Brain microvascular endothelial cell (primary cell): ENCODE data around the gene PLEKHO1.

Source experiments
- DNase-seq: peaks from one replicate; pipeline ENCODE4 v3.0.0-alpha.2; 2020
- H3K27ac ChIP-seq: fragments of 250-450 bp; sonication (Bioruptor Pico); 2 replicates; pipeline ENCODE4 v1.5.1; 2020; ENCODE audit warnings: mild to moderate bottlenecking, moderate library complexity
- H3K27me3 ChIP-seq: fragments of 250-450 bp; sonication (Bioruptor Pico); replicated peaks from 2 replicates; pipeline ENCODE4 v1.5.1; 2020; ENCODE audit warnings: mild to moderate bottlenecking
- H3K36me3 ChIP-seq: fragments of 250-450 bp; sonication (Bioruptor Pico); replicated peaks from 2 replicates; pipeline ENCODE4 v1.5.1; 2020; ENCODE audit warnings: mild to moderate bottlenecking
- H3K4me3 ChIP-seq: 2 replicates; pipeline ENCODE4 v1.5.1; 2011; ENCODE audit warnings: low read depth, mild to moderate bottlenecking, control low read depth, low read length, moderate library complexity
- in situ Hi-C: cut with HindIII; loops from 2 replicates; pipeline ENCODE4 v1.10.0; 2017; ENCODE audit warnings: low sequenced_read_pairs, low pct_ligation_motif_present
- TF ChIP-seq, protein P1 (sequence below): IDR thresholded peaks from 2 replicates; pipeline ENCODE4 v1.5.1; 2011; ENCODE audit warnings: low read depth, mild to moderate bottlenecking, moderate library complexity, low read length, control low read depth, inconsistent platforms; ENCODE audit errors: missing control alignments

Gene PLEKHO1

DNA sequence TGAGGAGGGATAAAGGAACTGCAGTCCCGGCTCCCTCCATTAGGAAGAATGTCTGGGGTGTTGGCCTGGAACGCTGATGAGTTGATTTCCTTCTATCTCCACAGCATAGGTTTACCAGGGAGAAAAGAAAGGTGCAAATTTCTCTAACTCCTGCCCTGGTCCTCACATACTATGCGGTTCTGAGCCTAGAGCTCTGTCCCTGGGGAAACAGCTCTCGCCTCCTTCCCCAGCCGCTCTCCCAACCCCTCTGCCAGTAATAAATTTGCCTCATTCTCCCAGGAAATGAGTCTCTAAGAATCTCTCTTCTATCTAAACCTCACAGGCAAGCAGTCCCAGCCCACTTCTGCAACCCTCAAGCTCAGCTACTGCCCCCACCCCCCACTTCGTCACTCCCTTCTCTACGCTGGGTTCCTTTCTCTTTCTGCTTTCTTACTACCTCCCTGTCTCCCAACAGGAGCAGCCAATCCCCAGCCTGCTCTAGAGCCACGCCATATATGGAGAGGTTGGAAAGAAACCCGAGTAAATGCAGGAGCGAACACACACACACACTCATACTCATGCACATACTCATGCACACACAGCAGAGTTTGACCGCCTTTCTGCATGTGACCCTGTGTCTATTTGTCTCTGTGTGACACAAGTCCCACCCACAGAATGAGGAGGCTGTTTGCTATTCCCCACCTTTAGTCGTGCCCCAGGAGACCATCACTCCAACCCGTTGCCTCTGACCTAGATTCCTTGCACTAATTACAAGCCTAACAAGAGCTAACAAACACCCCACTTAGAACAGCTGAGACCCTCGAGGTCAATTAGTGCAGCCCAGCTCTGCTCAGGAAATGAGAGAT, 13.4 kb downstream of the PLEKHO1 start:
- H3K27ac ChIP-seq: peak overlapping the region; percentile 95
- H3K27me3 ChIP-seq: no peaks in the 10 kb centered on the region
- H3K36me3 ChIP-seq: peaks cover 8% of the 10 kb centered on the region
- DNase-seq: peak; percentile 99
- H3K4me3 ChIP-seq: peak overlapping the region; percentile 0
- in situ Hi-C loops: no loop called here
- TF ChIP-seq, protein P1, sequence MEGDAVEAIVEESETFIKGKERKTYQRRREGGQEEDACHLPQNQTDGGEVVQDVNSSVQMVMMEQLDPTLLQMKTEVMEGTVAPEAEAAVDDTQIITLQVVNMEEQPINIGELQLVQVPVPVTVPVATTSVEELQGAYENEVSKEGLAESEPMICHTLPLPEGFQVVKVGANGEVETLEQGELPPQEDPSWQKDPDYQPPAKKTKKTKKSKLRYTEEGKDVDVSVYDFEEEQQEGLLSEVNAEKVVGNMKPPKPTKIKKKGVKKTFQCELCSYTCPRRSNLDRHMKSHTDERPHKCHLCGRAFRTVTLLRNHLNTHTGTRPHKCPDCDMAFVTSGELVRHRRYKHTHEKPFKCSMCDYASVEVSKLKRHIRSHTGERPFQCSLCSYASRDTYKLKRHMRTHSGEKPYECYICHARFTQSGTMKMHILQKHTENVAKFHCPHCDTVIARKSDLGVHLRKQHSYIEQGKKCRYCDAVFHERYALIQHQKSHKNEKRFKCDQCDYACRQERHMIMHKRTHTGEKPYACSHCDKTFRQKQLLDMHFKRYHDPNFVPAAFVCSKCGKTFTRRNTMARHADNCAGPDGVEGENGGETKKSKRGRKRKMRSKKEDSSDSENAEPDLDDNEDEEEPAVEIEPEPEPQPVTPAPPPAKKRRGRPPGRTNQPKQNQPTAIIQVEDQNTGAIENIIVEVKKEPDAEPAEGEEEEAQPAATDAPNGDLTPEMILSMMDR: peak; percentile 45

DNA sequence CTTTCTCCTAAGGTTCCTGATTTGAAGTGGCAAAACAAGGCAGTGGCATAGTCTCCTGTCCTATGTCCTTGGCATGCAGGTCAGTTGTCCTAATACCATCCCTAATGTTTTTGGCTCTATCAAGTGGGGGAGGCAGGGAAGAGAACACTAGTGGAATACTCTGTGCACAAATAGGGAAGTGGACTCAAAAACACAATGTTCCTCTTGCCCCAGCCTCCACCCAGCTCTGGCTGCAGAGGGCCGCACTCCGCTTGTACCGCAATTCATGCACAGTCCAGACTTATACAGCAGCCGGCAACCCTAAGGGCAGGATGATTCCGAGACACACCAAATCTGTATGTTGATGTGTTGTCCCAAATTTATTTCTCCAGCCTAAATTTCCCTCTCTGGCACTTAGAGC, 14.5 kb downstream of the PLEKHO1 start:
- TF ChIP-seq, protein P1: no peak
- H3K27ac ChIP-seq: no peak overlapping the region
- DNase-seq: no peak
- H3K27me3 ChIP-seq: no peaks in the 10 kb centered on the region
- in situ Hi-C loops: no loop called here
- no peak overlapping the region for H3K4me3 ChIP-seq
- peaks cover 8% of the 10 kb centered on the region for H3K36me3 ChIP-seq

DNA sequence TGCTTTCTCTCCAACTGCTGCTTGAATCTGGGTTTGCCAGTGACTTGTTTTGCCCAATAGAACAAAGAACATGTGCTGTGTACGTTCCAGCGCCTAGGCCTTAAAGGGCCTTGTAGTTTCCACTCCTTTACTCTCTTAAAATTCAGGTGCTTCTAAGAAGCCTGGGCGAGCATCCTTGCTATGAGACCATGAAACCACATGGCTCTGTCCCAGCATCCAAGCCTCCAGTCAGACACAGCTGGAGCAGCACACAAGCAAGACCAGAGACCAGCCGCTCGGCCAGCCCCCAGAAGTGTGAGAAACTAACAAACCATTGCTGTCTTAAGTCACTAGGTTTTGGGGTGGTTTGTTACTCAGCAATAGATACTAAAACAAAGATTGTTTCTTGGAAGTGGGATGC, 15.1 kb downstream of the PLEKHO1 start:
- in situ Hi-C loops: no loop called here

DNA sequence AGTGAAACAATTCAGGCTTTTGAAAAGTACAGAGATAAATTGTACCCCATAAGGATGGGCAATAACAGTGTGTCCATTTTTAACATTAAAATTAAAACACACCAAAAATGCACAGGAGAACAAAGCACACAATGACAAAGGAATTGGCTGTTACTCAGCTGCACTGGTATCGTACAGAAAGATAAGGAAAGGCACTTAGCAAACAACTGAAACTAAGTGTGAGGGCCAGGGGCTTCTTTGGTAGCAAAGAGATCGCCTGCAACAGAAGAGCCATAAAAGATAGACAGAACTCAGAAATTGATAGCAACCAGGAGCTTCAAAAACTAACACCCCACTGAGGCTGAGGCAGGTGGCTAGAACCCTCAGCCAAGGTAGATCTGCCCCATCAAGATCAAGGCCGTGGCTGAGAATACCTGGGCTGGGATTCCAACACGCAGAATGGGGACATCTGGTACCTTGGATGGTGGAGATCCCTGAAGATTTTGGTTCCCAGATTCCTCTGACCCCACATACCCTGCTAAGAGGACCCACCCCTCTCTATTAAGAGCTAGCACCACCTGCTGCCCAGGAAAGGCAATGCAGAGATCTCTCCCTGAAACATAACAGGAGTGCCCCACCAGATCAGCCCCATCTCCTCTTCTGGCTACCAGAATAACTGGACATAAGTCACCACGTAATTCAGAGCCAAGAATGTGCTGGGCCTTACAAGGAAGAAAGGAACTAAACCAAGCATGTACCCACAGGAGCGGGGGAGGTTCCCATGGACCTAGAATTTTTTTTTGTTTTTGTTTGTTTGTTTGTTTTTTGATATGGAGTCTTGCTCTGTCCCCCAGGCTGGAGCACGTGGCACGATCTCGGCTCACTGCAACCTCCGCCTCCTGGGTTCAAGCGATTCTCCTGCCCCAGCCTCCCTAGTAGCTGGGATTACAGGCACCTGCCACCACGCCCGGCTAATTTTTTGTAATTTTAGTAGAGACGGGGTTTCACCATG, 16.2 kb downstream of the PLEKHO1 start:
- H3K4me3 ChIP-seq: no peak overlapping the region
- in situ Hi-C loops: no loop called here
- TF ChIP-seq, protein P1: peak; percentile 90
- H3K27me3 ChIP-seq: no peaks in the 10 kb centered on the region
- no peak overlapping the region for H3K27ac ChIP-seq
- no peaks in the 10 kb centered on the region for H3K36me3 ChIP-seq
- DNase-seq: peak; percentile 50

More for the DNA sequence above, 15.1 kb downstream of the PLEKHO1 start:
- H3K36me3 ChIP-seq: peaks cover 3% of the 10 kb centered on the region
- TF ChIP-seq, protein P1: no peak
- H3K27ac ChIP-seq: no peak overlapping the region
- no peak for DNase-seq
- no peak overlapping the region for H3K4me3 ChIP-seq
- H3K27me3 ChIP-seq: no peaks in the 10 kb centered on the region

DNA sequence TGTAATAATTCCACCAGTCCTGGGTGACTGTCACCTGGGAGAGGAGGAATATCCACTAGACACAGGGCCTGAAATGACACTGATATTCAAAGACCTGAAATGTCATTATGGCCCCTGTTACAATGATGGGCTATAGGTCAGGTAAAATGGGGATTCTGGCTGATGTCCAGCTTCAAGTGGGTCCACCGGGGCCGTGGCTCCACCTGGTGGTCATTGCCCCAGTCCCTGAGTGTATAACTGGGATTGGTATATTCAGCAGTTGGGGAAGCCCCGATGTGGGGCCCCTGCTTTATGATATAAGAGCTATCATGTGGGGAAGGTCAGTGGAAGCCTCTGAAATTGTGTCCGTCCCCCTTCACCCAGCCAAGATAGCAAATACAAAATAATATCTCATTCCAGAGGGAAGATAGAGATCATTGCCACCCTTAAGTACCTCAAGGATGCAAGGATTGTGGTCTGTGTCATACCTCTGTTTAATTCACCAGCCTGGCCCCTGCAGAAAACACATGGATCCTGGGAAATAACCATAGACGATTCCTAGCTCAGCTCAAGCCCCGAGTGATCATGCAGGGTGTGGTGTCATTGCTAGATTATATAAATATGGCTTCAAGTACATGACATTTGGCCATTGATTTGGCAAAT, 19.4 kb downstream of the PLEKHO1 start:
- H3K27ac ChIP-seq: no peak overlapping the region
- TF ChIP-seq, protein P1: peak; percentile 94
- in situ Hi-C loops: no loop called here
- no peaks in the 10 kb centered on the region for H3K36me3 ChIP-seq
- no peaks in the 10 kb centered on the region for H3K27me3 ChIP-seq
- no peak overlapping the region for H3K4me3 ChIP-seq
- peak; percentile 60 for DNase-seq
